H1 (cell line): Measurements from ENCODE around the gene FGF19. TPM values are rescaled to one million over a fixed set of nuclear protein-coding genes. Genes with fewer than 3 reads are reported as not detected.

Source experiments
- BCL11A ChIP-seq, 2 experiments: IDR thresholded peaks; one replicate each; pipeline ENCODE4 v1.6.1; 2011; ENCODE audit warnings: low read depth in 2 of 2, low read length in 2 of 2, mild to moderate bottlenecking in 2 of 2
- MAFK ChIP-seq: IDR thresholded peaks from 2 replicates; pipeline ENCODE4 v1.6.1; 2012; ENCODE audit warnings: low read depth, mild to moderate bottlenecking, improper control_type of control experiment, low read length
- RAD21 ChIP-seq, 2 experiments: IDR thresholded peaks in 1 of 2; conservative IDR thresholded peaks in 1 of 2; 2 replicates each; pipeline ENCODE4 v1.6.1; 2011; ENCODE audit warnings: low read depth in 2 of 2, low read length in 2 of 2, improper control_type of control experiment in 1 of 2, inconsistent platforms in 1 of 2, mild to moderate bottlenecking in 1 of 2, moderate library complexity in 1 of 2
- TAF1 ChIP-seq: IDR thresholded peaks from 2 replicates; pipeline ENCODE4 v1.6.1; 2011; ENCODE audit warnings: mild to moderate bottlenecking, low read depth, low read length
- polyA plus RNA-seq, 7 experiments: library from polyadenylated mRNA; depleted of rRNA in 3 of 7; stranded (reverse) in 5 of 7; unstranded in 2 of 7; fragments of >200 nt in 5 of 7; fragments of 200-250 nt in 2 of 7; gene quantifications; 1 replicate in 5 of 7; 2 replicates in 1 of 7; 4 replicates in 1 of 7; pipeline versions ENCODE4 v1.2.1 to v1.2.3, GENCODE V29; 2011 to 2013; ENCODE audit warnings: missing spikeins in 2 of 7, mixed read lengths in 2 of 7
- total RNA-seq: library from RNA; stranded (reverse); fragmentation: NEBNext Ultra II Directional; extraction: Animal tissue kit (Norgen Biotek cat#: 25700); gene quantifications from 2 replicates; pipeline ENCODE4 v1.2.1, GENCODE V29; 2021
- TF ChIP-seq, protein P1 (sequence below): IDR thresholded peaks from 2 replicates; pipeline ENCODE4 v1.6.1; 2012; ENCODE audit warnings: inconsistent platforms

FGF19 gene
- total and polyA plus RNA-seq, 2 of the 8 experiments (the other 6 are each of a cell fraction or from before 2014, with no cell fraction given) = 9.6 to 14.8 TPM

DNA sequence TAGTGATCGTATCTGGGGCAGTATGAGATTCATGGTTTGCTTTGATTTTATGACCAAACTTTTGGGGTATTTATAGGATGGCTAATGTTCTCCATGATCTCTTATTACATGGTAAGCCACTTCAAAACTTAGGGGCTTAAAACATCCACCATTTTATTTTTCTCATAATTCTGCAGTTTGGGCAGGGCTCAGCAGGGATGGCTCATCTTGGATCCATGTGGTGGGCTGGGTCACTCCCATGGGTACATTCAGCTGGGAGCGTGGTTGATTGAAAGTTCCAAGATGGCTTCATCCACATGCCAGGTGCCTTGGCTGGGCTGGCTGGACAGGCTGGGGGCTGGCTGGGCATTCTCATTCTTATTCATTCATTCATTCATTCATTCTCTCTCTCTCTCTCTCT is 30.5 kb upstream of the FGF19 start (continued):
- TF ChIP-seq BCL11A (IDR thresholded peaks at IDR 0.05; ENCODE audit: low read depth in 2 of 2, low read length in 2 of 2) (no peak), MAFK (no peak), RAD21 (IDR thresholded peaks at IDR 0.05 in 1 of 2, conservative IDR thresholded peaks at IDR 0.05 in 1 of 2; ENCODE audit: low read depth in 2 of 2, low read length in 2 of 2) (no peak), TAF1 (no peak)
- TF ChIP-seq, protein P1, sequence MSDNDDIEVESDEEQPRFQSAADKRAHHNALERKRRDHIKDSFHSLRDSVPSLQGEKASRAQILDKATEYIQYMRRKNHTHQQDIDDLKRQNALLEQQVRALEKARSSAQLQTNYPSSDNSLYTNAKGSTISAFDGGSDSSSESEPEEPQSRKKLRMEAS = no peak
